Femur (tissue), 1 donor: ENCODE results near the gene ZNF470.

Source experiments
- DNase-seq: peaks from one replicate; pipeline ENCODE4 v3.0.0-alpha.2; 2017

The ZNF470 gene

GRCh38 chr19:56611288-56611687 is 44.0 kb downstream of the ZNF470 start:
- no peak for DNase-seq

- DNase-seq, result no peak
Measured at GRCh38 chr19:56612737-56613136, 45.5 kb downstream of the ZNF470 start.

GRCh38 chr19:56613639-56614038 is 46.4 kb downstream of the ZNF470 start:
- no peak for DNase-seq

DNA sequence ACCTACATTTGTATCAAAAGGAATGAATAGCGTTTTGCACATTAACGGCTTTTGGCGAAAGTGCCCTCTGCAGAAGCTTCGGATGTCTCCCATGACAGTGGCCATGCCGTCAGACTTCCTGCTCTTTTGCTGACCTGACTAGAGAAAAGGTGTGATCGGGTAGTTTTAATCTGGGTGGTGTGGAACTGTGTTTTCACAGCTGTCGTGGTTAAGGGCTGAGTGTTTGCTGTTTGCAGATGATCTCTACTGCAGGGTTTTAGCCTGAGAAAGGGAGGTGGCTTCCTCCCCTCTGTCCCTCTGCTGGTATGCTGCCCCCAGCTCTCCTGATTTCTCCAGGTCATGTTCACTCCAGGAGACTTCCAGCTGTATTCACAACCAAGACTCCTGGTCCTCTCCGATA is 50.3 kb downstream of the ZNF470 start:
- DNase-seq, result no peak

DNA sequence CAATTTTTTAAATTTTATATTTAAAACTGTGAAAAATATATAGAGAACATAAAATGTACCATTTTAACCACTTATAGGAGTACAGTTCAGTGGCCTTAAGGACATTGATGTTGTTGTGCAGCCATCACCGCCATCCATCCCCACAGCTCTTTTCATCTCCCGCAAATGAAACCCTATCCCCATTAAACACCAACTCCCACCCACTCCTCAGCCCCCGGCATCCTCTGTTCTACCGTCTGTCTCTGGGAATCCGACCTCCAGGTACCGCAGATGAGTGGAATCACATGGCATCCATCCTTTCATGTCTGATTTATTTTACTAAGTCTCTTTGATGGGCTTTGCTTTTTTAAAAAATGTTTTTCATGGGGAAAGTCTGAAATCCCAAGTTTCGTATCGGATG is 51.9 kb downstream of the ZNF470 start:
- DNase-seq, result no peak

DNA sequence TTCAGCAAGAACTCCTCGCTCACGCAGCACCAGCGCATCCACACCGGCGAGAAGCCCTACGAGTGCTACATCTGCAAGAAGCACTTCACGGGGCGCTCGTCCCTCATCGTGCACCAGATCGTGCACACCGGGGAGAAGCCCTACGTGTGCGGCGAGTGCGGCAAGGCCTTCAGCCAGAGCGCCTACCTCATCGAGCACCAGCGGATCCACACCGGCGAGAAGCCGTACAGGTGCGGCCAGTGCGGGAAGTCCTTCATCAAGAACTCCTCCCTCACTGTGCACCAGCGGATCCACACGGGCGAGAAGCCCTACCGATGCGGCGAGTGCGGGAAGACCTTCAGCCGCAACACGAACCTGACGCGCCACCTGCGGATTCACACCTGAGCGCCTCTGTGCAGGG is 55.1 kb downstream of the ZNF470 start:
- DNase-seq, result no peak

- DNase-seq, result no peak
Measured at GRCh38 chr19:56623006-56623405, 55.7 kb downstream of the ZNF470 start.

- no peak for DNase-seq
Measured at GRCh38 chr19:56625708-56626107, 58.4 kb downstream of the ZNF470 start.

GRCh38 chr19:56633021-56633420 is 65.8 kb downstream of the ZNF470 start:
- DNase-seq, result no peak

GRCh38 chr19:56637976-56638555 is 70.8 kb downstream of the ZNF470 start:
- DNase-seq, result peak; percentile 90
